HFFc6 (cell line): Measurements from ENCODE around the gene BBS9. TPM values are rescaled to one million over a fixed set of nuclear protein-coding genes. Genes with fewer than 3 reads are reported as not detected.

ENCODE experiments used
- DNase-seq: peaks from one replicate; pipeline ENCODE4 v3.0.0-alpha.2; 2018
- H3K27ac Mint-ChIP-seq: 2 replicates; pipeline ENCODE4 v1.8.0; 2020; ENCODE audit warnings: mild to moderate bottlenecking, mixed read lengths
- H3K27me3 Mint-ChIP-seq: 2 replicates; pipeline ENCODE4 v1.8.0; 2021; ENCODE audit warnings: mild to moderate bottlenecking, moderate library complexity, mixed read lengths; ENCODE audit not compliant: insufficient read depth
- H3K36me3 Mint-ChIP-seq: 2 replicates; pipeline ENCODE4 v1.8.0; 2021; ENCODE audit warnings: low read depth, mixed read lengths
- H3K4me1 Mint-ChIP-seq: 2 replicates; pipeline ENCODE4 v1.8.0; 2020; ENCODE audit warnings: low read depth, mixed read lengths
- H3K4me3 Mint-ChIP-seq: 2 replicates; pipeline ENCODE4 v1.8.0; 2020; ENCODE audit warnings: mild to moderate bottlenecking, moderate library complexity, mixed read lengths
- H3K9me3 Mint-ChIP-seq: 2 replicates; pipeline ENCODE4 v1.8.0; 2020; ENCODE audit warnings: mild to moderate bottlenecking, mixed read lengths
- CTCF ChIP-seq: fragments of 200-600 bp; sonication (generic); IDR thresholded peaks from 2 replicates; pipeline ENCODE4 v1.5.0; 2021; ENCODE audit warnings: antibody characterized with exemption, mild to moderate bottlenecking
- total RNA-seq, 6 experiments: library from RNA; stranded (reverse); fragmentation: NEBNext Ultra II Directional; extraction: Animal tissue kit (Norgen Biotek cat#: 25700); gene quantifications; 2 replicates in 1 of 6; 3 replicates in 5 of 6; pipeline ENCODE4 v1.2.3, GENCODE V29; 2021

BBS9 gene
- total RNA-seq, 6 experiments from 2014 or later, result 10.6 to 13.0 (median 12.1) TPM

GRCh38 chr7:33626869-33627268, 497.5 kb downstream of the BBS9 start:
- no peak for TF ChIP-seq CTCF
- Mint-ChIP-seq H3K4me1 (peaks cover 9% of the 10 kb centered on the region), H3K27me3 (peaks cover 2% of the 10 kb centered on the region; the same call in 1 of the 2 replicates), H3K27ac (no peak overlapping the region), H3K4me3 (no peak overlapping the region), H3K36me3 (0 out of 2 replicates have a peak, but pooled peaks cover 6% of the 10 kb centered on the region), H3K9me3 (no peaks in the 10 kb centered on the region)
- DNase-seq, result no peak

GRCh38 chr7:33627741-33628140, 498.4 kb downstream of the BBS9 start:
- Mint-ChIP-seq H3K27me3 (peaks cover 2% of the 10 kb centered on the region; the same call in 1 of the 2 replicates), H3K36me3 (0 out of 2 replicates have a peak, but pooled peaks cover 6% of the 10 kb centered on the region), H3K9me3 (no peaks in the 10 kb centered on the region), H3K4me1 (peaks cover 9% of the 10 kb centered on the region), H3K4me3 (no peak overlapping the region), H3K27ac (no peak overlapping the region)
- no peak for DNase-seq
- TF ChIP-seq CTCF, result no peak

- no peaks in the 10 kb centered on the region for H3K4me1 Mint-ChIP-seq
- TF ChIP-seq CTCF, result no peak
- H3K9me3 Mint-ChIP-seq, result no peaks in the 10 kb centered on the region
- 0 out of 2 replicates have a peak, but pooled peaks cover 6% of the 10 kb centered on the region for H3K36me3 Mint-ChIP-seq
- no peak overlapping the region for H3K27ac Mint-ChIP-seq
- DNase-seq, result no peak
- no peak overlapping the region for H3K4me3 Mint-ChIP-seq
- peaks cover 2% of the 10 kb centered on the region; the same call in 1 of the 2 replicates for H3K27me3 Mint-ChIP-seq
Measured at GRCh38 chr7:33628894-33629293, 499.5 kb downstream of the BBS9 start.

- H3K27ac Mint-ChIP-seq, result no peak overlapping the region
- TF ChIP-seq CTCF, result no peak
- no peak overlapping the region for H3K4me3 Mint-ChIP-seq
Measured at GRCh38 chr7:33630359-33630758, 501.0 kb downstream of the BBS9 start.

GRCh38 chr7:33632322-33632721, 503.0 kb downstream of the BBS9 start:
- H3K4me3 Mint-ChIP-seq, result no peak overlapping the region
- TF ChIP-seq CTCF, result no peak
- H3K36me3 Mint-ChIP-seq, result no peaks in the 10 kb centered on the region
- peaks cover 2% of the 10 kb centered on the region; the same call in 1 of the 2 replicates for H3K27me3 Mint-ChIP-seq
- H3K27ac Mint-ChIP-seq, result no peak overlapping the region
- H3K9me3 Mint-ChIP-seq, result no peaks in the 10 kb centered on the region
- no peaks in the 10 kb centered on the region for H3K4me1 Mint-ChIP-seq
- DNase-seq, result no peak

More at GRCh38 chr7:33630359-33630758, 501.0 kb downstream of the BBS9 start:
- Mint-ChIP-seq H3K9me3 (no peaks in the 10 kb centered on the region), H3K36me3 (0 out of 2 replicates have a peak, but pooled peaks cover 6% of the 10 kb centered on the region), H3K4me1 (no peaks in the 10 kb centered on the region), H3K27me3 (peaks cover 2% of the 10 kb centered on the region; the same call in 1 of the 2 replicates)
- no peak for DNase-seq
